Upper lobe of left lung (tissue), 4 donors: Measurements from ENCODE around the gene ARHGAP23.

ENCODE experiments used
- EP300 ChIP-seq, 4 donors: sonication (generic); formaldehyde crosslinking; IDR thresholded peaks; one replicate each; pipeline ENCODE4 v1.5.1; 2017; ENCODE audit warnings: antibody characterized with exemption in 4 of 4, control low read depth in 2 of 4
- POLR2A ChIP-seq, 4 donors: fragments of 450-650 bp; IDR thresholded peaks; one replicate each; pipeline ENCODE4 v1.5.1; 2016 to 2017; ENCODE audit warnings: antibody characterized with exemption in 4 of 4, mild to moderate bottlenecking in 2 of 4
- POLR2AphosphoS5 ChIP-seq, 2 donors: sonication (generic); formaldehyde crosslinking; IDR thresholded peaks; one replicate each; pipeline ENCODE4 v1.5.1; 2017; ENCODE audit warnings: antibody characterized with exemption in 2 of 2
- TF ChIP-seq, protein P1 (sequence below), 6 experiments: fragments of 450-650 bp in 4 of 6; fragments of 200-600 bp in 2 of 6; sonication (generic) in 2 of 6; IDR thresholded peaks; one replicate each; pipeline ENCODE4 v1.5.1; 2016 to 2019; ENCODE audit warnings: antibody characterized with exemption in 6 of 6

DNA sequence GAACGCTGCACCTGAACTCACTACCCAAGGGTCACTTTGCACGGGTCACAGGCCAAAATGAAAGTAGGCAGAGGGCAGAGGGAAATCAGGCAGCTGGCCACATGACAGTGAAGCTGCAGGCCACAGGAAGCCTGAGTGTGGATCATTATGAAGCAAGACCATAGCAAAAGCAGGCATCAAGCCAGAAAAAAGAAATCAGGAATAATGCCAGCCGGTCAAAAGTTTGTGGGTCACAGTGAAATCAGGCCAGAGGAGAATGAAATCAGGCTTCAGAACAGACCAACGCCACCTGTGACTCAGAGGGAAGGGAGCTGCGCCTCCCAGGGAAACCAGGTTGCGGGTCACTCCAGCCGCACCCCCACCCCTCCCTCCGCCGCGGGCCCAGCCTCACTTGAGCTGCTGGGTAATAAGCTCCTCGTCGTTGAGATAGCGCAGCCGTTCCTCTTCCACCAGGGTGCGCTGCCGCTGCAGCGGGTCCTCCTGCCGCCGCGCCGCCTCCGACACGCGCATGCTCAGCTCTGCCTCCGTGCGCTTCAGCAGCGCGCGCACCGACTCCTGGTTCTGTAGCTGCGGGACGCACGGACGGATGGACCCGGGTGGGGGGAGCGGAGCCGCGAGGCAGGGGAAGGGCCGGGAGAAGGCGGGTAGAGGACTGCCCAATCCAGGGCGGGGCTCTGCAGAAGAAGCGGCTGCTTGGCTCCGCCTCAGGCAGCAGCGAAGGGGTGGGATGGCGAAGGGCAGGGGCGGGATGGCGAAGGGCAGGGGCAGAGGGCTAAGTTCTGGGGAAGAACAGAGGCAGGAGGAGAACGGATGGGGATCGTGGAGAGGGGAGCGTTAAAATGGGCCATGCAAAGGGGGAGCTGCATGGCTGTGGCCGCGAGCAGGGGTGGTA is 129.8 kb downstream of the ARHGAP23 start:
- TF ChIP-seq, protein P1, sequence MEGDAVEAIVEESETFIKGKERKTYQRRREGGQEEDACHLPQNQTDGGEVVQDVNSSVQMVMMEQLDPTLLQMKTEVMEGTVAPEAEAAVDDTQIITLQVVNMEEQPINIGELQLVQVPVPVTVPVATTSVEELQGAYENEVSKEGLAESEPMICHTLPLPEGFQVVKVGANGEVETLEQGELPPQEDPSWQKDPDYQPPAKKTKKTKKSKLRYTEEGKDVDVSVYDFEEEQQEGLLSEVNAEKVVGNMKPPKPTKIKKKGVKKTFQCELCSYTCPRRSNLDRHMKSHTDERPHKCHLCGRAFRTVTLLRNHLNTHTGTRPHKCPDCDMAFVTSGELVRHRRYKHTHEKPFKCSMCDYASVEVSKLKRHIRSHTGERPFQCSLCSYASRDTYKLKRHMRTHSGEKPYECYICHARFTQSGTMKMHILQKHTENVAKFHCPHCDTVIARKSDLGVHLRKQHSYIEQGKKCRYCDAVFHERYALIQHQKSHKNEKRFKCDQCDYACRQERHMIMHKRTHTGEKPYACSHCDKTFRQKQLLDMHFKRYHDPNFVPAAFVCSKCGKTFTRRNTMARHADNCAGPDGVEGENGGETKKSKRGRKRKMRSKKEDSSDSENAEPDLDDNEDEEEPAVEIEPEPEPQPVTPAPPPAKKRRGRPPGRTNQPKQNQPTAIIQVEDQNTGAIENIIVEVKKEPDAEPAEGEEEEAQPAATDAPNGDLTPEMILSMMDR (IDR thresholded peaks at IDR 0.05): peak; percentile 68 to 98 (median 94)
- no peak for TF ChIP-seq POLR2A (IDR thresholded peaks at IDR 0.05)
- TF ChIP-seq EP300 (IDR thresholded peaks at IDR 0.05): peak in 1 of 4 donors; percentile 23
- peak in 1 of 2 donors; percentile 28 for TF ChIP-seq POLR2AphosphoS5 (IDR thresholded peaks at IDR 0.05)
